ENCODE measurements around the gene AHR. TPM values are rescaled to one million over a fixed set of nuclear protein-coding genes. Genes with fewer than 3 reads are reported as not detected.
"Not testable (repeated sequence)": the region's sequence is repeated elsewhere in the genome, so short reads cannot be mapped to it uniquely, and the experiment has no call there.

Gene AHR
- total and polyA plus RNA-seq, 5 donors from 2014 or later: 10.3 to 120 (median 13.3) TPM

DNA sequence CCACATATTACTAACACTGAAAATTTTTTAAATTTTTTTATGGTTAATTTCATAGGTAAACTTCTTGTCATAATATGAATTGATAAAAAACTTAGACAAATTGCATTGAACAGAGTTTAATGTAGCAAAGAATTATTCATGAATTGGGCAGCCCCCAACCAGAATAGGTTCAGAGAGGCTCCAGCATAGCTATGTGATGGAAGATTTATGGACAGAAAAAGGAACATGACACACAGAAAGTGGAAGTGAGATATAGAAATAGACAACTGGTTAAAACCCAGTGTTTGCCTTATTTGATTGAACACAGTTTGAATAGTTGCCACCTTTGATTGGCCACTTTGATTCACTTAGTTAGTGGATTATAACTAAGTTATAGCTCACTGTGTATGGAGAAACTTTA is 87.2 kb downstream of the AHR start:
- no peaks in the 10 kb centered on the region for H3K36me3 ChIP-seq (ENCODE audit: control insufficient read depth, insufficient read depth, low read length)
- no peaks in the 10 kb centered on the region for H3K9me3 Mint-ChIP-seq
- no peak for ATAC-seq (ENCODE audit: low read depth in 2 of 2)

DNA sequence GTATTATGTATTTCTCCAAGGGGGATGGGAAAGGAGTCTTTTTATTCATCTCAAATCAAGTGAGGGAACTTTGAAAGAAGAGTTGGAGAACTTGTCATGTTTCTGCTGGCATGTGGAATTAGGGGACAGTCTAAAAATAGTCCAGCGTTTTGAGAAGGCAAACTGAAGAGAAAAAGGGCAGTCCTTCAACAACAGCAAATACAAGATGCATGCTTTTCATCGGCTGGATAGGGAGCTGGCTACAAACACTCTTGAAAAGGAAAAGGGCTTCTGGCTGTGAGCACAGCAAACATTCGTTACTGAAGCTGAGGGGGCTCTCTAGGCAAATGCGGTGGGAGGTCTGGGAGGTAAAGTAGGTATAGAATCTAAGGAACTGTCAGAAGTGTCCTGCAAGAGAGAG is 91.9 kb downstream of the AHR start:
- Histone ChIP-seq H3K27me3 (ENCODE audit: control insufficient read depth, insufficient read depth, low read length) (no peaks in the 10 kb centered on the region), H3K9me3 (ENCODE audit: control insufficient read depth in 2 of 2, low read length in 2 of 2) (peaks cover 8 to 13% of the 10 kb centered on the region in 2 experiments), H3K27ac (ENCODE audit: insufficient read depth, low read length, poor library complexity, severe bottlenecking) (no peak overlapping the region), H3K36me3 (ENCODE audit: control insufficient read depth, insufficient read depth, low read length) (no peaks in the 10 kb centered on the region), H3K4me3 (ENCODE audit: low read depth, low read length) (no peak overlapping the region), H3K4me1 (ENCODE audit: control insufficient read depth, insufficient read depth, low read length, poor library complexity, severe bottlenecking) (no peaks in the 10 kb centered on the region)
- ATAC-seq (ENCODE audit: low read depth in 2 of 2) (no peak), DNase-seq (no peak)
- Mint-ChIP-seq H3K27ac (no peak overlapping the region), H3K9me3 (peaks cover 4 to 17% (median 9%) of the 10 kb centered on the region in 7 donors), H3K4me1 (no peaks in the 10 kb centered on the region), H3K36me3 (no peaks in the 10 kb centered on the region), H3K4me3 (no peak overlapping the region), H3K27me3 (peaks cover 13% of the 10 kb centered on the region)

More for the DNA sequence above, 87.2 kb downstream of the AHR start:
- Mint-ChIP-seq H3K36me3 (no peaks in the 10 kb centered on the region), H3K4me1 (no peaks in the 10 kb centered on the region), H3K4me3 (no peak overlapping the region), H3K27ac (no peak overlapping the region), H3K27me3 (peaks cover 7% of the 10 kb centered on the region)
- H3K27ac ChIP-seq (ENCODE audit: insufficient read depth, low read length, poor library complexity, severe bottlenecking): no peak overlapping the region
- H3K4me1 ChIP-seq (ENCODE audit: control insufficient read depth, insufficient read depth, low read length, poor library complexity, severe bottlenecking): no peaks in the 10 kb centered on the region
- no peak for DNase-seq
- no peaks in the 10 kb centered on the region for H3K27me3 ChIP-seq (ENCODE audit: control insufficient read depth, insufficient read depth, low read length)
- no peak overlapping the region for H3K4me3 ChIP-seq (ENCODE audit: low read depth, low read length)
- no peaks in the 10 kb centered on the region for H3K9me3 ChIP-seq (ENCODE audit: control insufficient read depth in 2 of 2, low read length in 2 of 2)

DNA sequence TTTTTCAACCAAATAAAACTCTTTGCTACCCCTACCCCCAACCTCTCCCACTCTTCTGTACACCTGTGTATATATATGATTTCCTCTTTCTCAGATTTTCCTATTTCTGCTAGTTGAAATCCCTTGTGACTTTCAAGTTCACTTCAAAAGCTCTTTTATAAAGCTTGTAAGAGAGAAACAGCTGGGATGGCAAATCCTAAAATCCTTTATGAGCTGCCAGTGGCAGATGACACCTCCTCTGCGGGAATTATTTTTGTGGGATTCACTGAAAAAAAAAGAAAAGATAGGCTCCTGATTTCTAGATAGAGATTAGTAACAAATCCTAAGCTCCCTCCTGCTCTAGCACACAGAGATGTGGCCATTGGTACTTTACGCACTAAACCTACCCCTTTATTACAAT is 92.9 kb downstream of the AHR start:
- H3K27me3 Mint-ChIP-seq: peaks cover 13% of the 10 kb centered on the region
- peaks cover 8 to 13% of the 10 kb centered on the region in 2 experiments for H3K9me3 ChIP-seq (ENCODE audit: control insufficient read depth in 2 of 2, low read length in 2 of 2)
- H3K27ac Mint-ChIP-seq: no peak overlapping the region
- no peaks in the 10 kb centered on the region for H3K4me1 Mint-ChIP-seq
- peaks cover 4 to 17% (median 9%) of the 10 kb centered on the region in 7 donors for H3K9me3 Mint-ChIP-seq
- H3K4me3 ChIP-seq (ENCODE audit: low read depth, low read length): no peak overlapping the region
- no peaks in the 10 kb centered on the region for H3K27me3 ChIP-seq (ENCODE audit: control insufficient read depth, insufficient read depth, low read length)
- H3K4me3 Mint-ChIP-seq: no peak overlapping the region
- no peaks in the 10 kb centered on the region for H3K36me3 ChIP-seq (ENCODE audit: control insufficient read depth, insufficient read depth, low read length)
- ATAC-seq (ENCODE audit: low read depth in 2 of 2) (no peak), DNase-seq (no peak)
- no peak overlapping the region for H3K27ac ChIP-seq (ENCODE audit: insufficient read depth, low read length, poor library complexity, severe bottlenecking)
- no peaks in the 10 kb centered on the region for H3K36me3 Mint-ChIP-seq
- H3K4me1 ChIP-seq (ENCODE audit: control insufficient read depth, insufficient read depth, low read length, poor library complexity, severe bottlenecking): no peaks in the 10 kb centered on the region

DNA sequence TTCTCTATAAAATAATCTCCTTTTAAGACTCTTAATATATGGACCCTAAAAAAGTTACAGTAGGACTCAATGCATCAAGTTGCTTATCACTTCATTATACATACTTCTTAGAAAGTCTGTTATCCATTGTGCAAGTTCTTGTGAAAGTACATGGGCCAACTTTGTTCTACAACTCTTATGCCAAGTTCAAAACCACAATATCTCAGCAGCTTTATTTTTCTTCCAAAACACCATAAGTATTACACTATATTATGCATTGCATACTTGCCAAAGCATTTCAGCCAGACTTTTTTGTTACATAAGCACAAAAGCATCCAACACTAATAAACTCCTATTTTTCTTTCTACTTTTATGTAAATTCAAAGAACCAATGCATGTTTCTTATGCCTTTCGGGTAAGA is 94.4 kb downstream of the AHR start:
- Histone ChIP-seq H3K27ac (ENCODE audit: insufficient read depth, low read length, poor library complexity, severe bottlenecking) (no peak overlapping the region), H3K4me1 (ENCODE audit: control insufficient read depth, insufficient read depth, low read length, poor library complexity, severe bottlenecking) (no peaks in the 10 kb centered on the region), H3K9me3 (ENCODE audit: control insufficient read depth in 2 of 2, low read length in 2 of 2) (peaks cover 8 to 13% of the 10 kb centered on the region in 2 experiments), H3K27me3 (ENCODE audit: control insufficient read depth, insufficient read depth, low read length) (no peaks in the 10 kb centered on the region), H3K4me3 (ENCODE audit: low read depth, low read length) (no peak overlapping the region), H3K36me3 (ENCODE audit: control insufficient read depth, insufficient read depth, low read length) (no peaks in the 10 kb centered on the region)
- DNase-seq (no peak), ATAC-seq (ENCODE audit: low read depth in 2 of 2) (no peak)
- H3K27me3 Mint-ChIP-seq: peaks cover 18% of the 10 kb centered on the region
- peaks cover 4 to 17% (median 9%) of the 10 kb centered on the region in 7 donors for H3K9me3 Mint-ChIP-seq
- no peaks in the 10 kb centered on the region for H3K4me1 Mint-ChIP-seq
- no peak overlapping the region for H3K4me3 Mint-ChIP-seq
- no peak overlapping the region for H3K27ac Mint-ChIP-seq
- no peaks in the 10 kb centered on the region for H3K36me3 Mint-ChIP-seq

DNA sequence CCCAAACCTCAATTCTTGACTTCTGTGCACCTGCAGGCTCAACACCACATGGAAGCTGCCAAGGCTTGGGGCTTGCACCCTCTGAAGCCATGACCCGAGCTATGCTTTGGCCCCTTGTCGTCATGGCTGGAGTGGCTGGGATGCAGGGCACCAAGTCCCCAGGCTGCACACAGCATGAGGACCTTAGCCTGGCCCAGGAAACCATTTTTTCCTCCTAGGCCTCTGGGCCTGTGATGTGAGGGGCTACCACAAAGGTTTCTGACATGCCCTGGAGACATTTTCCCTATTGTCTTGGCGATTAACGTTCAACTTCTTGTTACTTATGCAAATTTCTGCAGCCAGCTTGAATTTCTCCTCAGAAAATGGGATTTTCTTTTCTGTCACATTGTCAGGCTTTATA is 96.1 kb downstream of the AHR start:
- DNase-seq; H3K4me3 Mint-ChIP-seq; H3K36me3 Mint-ChIP-seq; H3K4me3 ChIP-seq (ENCODE audit: low read depth, low read length); ATAC-seq (ENCODE audit: low read depth in 2 of 2); H3K4me1 Mint-ChIP-seq; H3K36me3 ChIP-seq (ENCODE audit: control insufficient read depth, insufficient read depth, low read length); H3K27ac ChIP-seq (ENCODE audit: insufficient read depth, low read length, poor library complexity, severe bottlenecking); H3K4me1 ChIP-seq (ENCODE audit: control insufficient read depth, insufficient read depth, low read length, poor library complexity, severe bottlenecking); H3K27ac Mint-ChIP-seq; H3K27me3 ChIP-seq (ENCODE audit: control insufficient read depth, insufficient read depth, low read length): not testable (repeated sequence)
- H3K9me3 ChIP-seq (ENCODE audit: control insufficient read depth in 2 of 2, low read length in 2 of 2): peaks cover 8 to 13% of the 10 kb centered on the region in 2 experiments
- H3K9me3 Mint-ChIP-seq: peaks cover 4 to 17% (median 9%) of the 10 kb centered on the region in 7 donors
- peaks cover 12% of the 10 kb centered on the region for H3K27me3 Mint-ChIP-seq

Data from CD4-positive, CD25-positive, alpha-beta regulatory T cell (primary cell).